ENCODE results near the gene FAIM2.

The FAIM2 gene

GRCh38 chr12:49899286-49899843, 4.3 kb downstream of the FAIM2 start:
- TF ChIP-seq Cebpa-rat (IDR thresholded peaks at IDR 0.05), result no peak
- Histone ChIP-seq H4K20me1 (peaks cover 0 to 5% (median 0%) of the 10 kb centered on the region in 11 experiments; a peak in 2 of 22 replicates), H3K4me2 (no peak overlapping the region), H3K36me3 (no peaks in the 10 kb centered on the region), H3K9ac (no peak overlapping the region), H3K4me1 (peaks cover 18 to 66% (median 51%) of the 10 kb centered on the region in 10 experiments), H3K27ac (no peak overlapping the region), H3K27me3 (peaks cover 0 to under 1% (median 0%) of the 10 kb centered on the region in 11 experiments; a peak in 1 of 22 replicates), H3K9me3 (replicated peaks in 1 of 11) (no peaks in the 10 kb centered on the region), H3K4me3 (no peak overlapping the region)

DNA sequence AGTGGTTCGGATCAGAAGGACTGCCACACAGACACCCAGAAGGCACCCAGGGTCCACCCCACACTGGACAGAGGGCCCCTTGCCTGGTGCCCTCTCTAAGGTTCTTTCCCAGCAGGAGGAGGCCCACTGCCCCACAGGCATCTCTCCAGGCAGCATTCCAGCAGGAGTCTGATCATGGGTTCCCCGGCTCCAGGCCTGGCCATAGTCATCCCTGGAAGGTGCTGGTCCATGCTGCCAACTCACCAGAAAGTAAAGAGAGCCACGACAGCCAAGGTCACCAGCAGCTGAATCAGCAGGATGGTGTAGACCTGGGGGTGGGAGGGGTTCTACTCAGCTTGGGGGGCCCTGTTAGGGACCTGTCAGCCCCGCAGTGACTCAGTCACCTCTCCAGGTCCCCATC, 6.4 kb downstream of the FAIM2 start:
- Histone ChIP-seq H3K4me2 (peak overlapping the region in 7 of 11 experiments; percentile 6 to 47 (median 36); a peak in 9 of 22 replicates), H3K4me1 (peaks cover 10 to 56% (median 41%) of the 10 kb centered on the region in 10 experiments; a peak in 19 of 20 replicates), H3K9me3 (replicated peaks in 1 of 11) (no peaks in the 10 kb centered on the region), H4K20me1 (no peaks in the 10 kb centered on the region), H3K27me3 (no peaks in the 10 kb centered on the region), H3K36me3 (no peaks in the 10 kb centered on the region), H3K27ac (no peak overlapping the region), H3K9ac (no peak overlapping the region), H3K4me3 (no peak overlapping the region)
- no peak for TF ChIP-seq Cebpa-rat (IDR thresholded peaks at IDR 0.05)

DNA sequence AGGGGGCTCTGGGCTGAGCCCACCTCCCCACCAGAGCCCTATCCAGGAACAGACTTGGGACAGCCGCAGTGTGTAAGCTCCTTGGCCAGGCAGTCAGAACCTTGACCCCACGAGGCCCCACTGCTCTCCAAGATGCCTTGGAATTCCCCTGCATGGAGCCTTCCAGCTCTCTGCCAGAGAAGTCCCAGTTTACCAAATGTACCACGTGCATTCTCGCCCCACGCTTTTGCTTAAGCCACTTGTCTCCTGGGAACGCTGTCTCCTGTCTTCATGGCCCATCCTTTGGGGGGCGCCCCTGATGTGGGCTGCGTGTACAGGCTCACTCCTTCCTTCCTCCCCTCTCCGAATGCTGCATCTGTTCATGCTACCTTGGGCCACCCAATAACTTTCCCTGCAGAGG, 7.9 kb downstream of the FAIM2 start:
- Histone ChIP-seq H3K27ac (no peak overlapping the region), H3K9ac (peak overlapping the region in 2 of 11 experiments; percentile 18; a peak in 2 of 22 replicates), H3K4me2 (peak overlapping the region in 6 of 11 experiments; percentile 45 to 56 (median 52); a peak in 14 of 22 replicates), H3K4me1 (peaks cover 10 to 40% (median 31%) of the 10 kb centered on the region in 10 experiments; a peak in 19 of 20 replicates), H4K20me1 (no peaks in the 10 kb centered on the region), H3K36me3 (no peaks in the 10 kb centered on the region), H3K9me3 (replicated peaks in 1 of 11) (no peaks in the 10 kb centered on the region), H3K4me3 (no peak overlapping the region), H3K27me3 (no peaks in the 10 kb centered on the region)
- TF ChIP-seq Cebpa-rat (IDR thresholded peaks at IDR 0.05), result no peak

DNA sequence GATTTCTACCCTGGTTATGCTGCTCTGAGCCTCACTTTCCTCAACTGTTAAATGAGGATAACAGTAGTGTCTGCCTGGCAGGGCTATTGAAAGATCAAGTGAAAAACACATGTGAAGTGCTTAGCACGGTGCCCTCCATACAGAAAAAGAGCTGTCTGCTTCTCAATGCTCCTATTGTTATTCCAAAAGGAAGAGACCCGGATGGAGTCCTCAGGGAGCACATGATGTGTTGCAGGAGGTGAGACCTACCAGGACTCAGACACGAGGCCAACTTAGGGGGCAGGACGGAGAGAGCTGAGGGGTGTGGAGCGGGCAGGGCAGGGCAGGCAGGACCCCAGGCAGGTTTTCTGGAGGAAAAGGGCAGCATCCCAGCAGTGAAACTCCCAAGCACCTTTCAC, 8.9 kb downstream of the FAIM2 start:
- Histone ChIP-seq H3K9ac (no peak overlapping the region), H3K36me3 (no peaks in the 10 kb centered on the region), H3K9me3 (replicated peaks in 1 of 11) (no peaks in the 10 kb centered on the region), H4K20me1 (no peaks in the 10 kb centered on the region), H3K4me3 (no peak overlapping the region), H3K27ac (peak overlapping the region in 1 of 11 experiments; percentile 26; a peak in 1 of 22 replicates), H3K27me3 (no peaks in the 10 kb centered on the region), H3K4me2 (peak overlapping the region in 6 of 11 experiments; percentile 7 to 49 (median 33); a peak in 10 of 22 replicates), H3K4me1 (peaks cover 10 to 36% (median 30%) of the 10 kb centered on the region in 10 experiments; a peak in 19 of 20 replicates)
- no peak for TF ChIP-seq Cebpa-rat (IDR thresholded peaks at IDR 0.05)

GRCh38 chr12:49893753-49894750, 9.6 kb downstream of the FAIM2 start:
- peaks cover 10 to 36% (median 30%) of the 10 kb centered on the region in 10 experiments; a peak in 19 of 20 replicates for H3K4me1 ChIP-seq
- no peaks in the 10 kb centered on the region for H4K20me1 ChIP-seq
- no peaks in the 10 kb centered on the region for H3K36me3 ChIP-seq
- no peak overlapping the region for H3K9ac ChIP-seq
- H3K4me2 ChIP-seq, result peak overlapping the region in 7 of 11 experiments; percentile 7 to 49 (median 34); a peak in 12 of 22 replicates
- no peaks in the 10 kb centered on the region for H3K9me3 ChIP-seq (replicated peaks in 1 of 11)
- H3K27me3 ChIP-seq, result no peaks in the 10 kb centered on the region
- no peak for TF ChIP-seq Cebpa-rat (IDR thresholded peaks at IDR 0.05)
- peak overlapping the region in 1 of 11 experiments; percentile 26; a peak in 2 of 22 replicates for H3K27ac ChIP-seq
- H3K4me3 ChIP-seq, result no peak overlapping the region

DNA sequence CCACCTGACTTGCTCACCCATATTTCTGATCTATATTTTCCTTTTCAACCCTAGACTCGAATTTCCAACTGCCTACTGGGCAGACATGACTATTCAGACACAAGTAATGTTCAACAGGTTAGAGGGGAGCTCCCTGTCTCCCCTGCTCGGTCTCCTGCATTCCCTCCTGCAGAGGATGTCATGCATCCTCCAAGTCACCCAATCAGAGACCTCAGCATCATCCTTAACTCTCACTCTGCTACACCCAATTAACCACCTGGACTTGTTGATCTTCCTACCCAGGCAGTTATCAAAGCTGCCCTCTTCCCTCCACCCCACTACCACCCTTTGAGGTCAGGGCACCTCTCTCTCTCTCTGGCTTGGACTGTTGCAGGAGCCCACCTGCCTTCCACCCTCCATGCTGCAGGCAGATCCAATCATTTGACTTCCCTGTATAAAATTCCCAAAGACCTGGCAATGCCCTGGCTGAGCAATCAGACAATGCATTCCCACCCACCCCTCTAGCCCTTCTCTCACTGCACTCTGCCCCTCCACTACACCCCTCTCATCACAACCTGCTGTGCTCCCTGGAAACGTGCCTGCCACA, 10.9 kb downstream of the FAIM2 start:
- no peak overlapping the region for H3K4me3 ChIP-seq
- no peak overlapping the region for H3K9ac ChIP-seq
- H3K36me3 ChIP-seq, result no peaks in the 10 kb centered on the region
- TF ChIP-seq Cebpa-rat (IDR thresholded peaks at IDR 0.05), result no peak
- peaks cover 10 to 36% (median 31%) of the 10 kb centered on the region in 10 experiments; a peak in 19 of 20 replicates for H3K4me1 ChIP-seq
- H4K20me1 ChIP-seq, result no peaks in the 10 kb centered on the region
- H3K27ac ChIP-seq, result no peak overlapping the region
- no peaks in the 10 kb centered on the region for H3K9me3 ChIP-seq (replicated peaks in 1 of 11)
- no peak overlapping the region for H3K4me2 ChIP-seq
- no peaks in the 10 kb centered on the region for H3K27me3 ChIP-seq

DNA sequence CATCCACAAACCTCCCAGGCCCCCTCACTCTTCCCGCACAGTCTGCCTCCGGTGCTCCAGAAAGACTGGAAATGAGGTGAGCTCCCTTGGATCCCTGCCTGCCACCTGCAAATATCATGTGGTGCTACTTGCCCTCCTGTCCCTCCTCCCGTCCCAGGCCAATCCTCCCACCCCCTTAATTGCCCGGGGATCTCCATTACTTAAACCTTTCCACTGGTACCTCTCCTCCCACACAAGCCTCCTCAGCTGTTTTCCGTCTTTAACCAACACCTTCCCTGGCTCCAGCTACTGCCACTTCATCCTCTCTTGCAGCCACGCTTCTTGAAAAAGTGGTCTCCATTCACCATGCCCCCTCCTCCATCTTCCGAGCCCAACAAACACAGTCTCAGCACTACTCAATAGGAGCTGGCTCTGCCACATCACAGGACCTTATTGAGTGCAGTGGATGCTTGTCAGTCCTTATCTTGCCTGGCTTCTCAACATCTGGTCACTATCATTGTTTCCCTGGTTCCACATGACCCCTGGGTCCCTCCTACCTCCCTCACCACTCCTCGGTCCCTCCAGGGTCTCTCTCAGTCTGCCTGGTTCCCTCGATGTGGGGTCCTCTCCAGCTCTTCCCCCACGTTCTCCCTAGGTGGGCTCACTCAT, 11.5 kb downstream of the FAIM2 start:
- no peak for TF ChIP-seq Cebpa-rat (IDR thresholded peaks at IDR 0.05)
- no peak overlapping the region for H3K9ac ChIP-seq
- H3K4me2 ChIP-seq, result no peak overlapping the region
- H3K27me3 ChIP-seq, result no peaks in the 10 kb centered on the region
- H3K27ac ChIP-seq, result no peak overlapping the region
- no peaks in the 10 kb centered on the region for H3K36me3 ChIP-seq
- H3K4me3 ChIP-seq, result no peak overlapping the region
- no peaks in the 10 kb centered on the region for H3K9me3 ChIP-seq (replicated peaks in 1 of 11)
- no peaks in the 10 kb centered on the region for H4K20me1 ChIP-seq
- peaks cover 10 to 34% (median 30%) of the 10 kb centered on the region in 10 experiments; a peak in 19 of 20 replicates for H3K4me1 ChIP-seq

GRCh38 chr12:49891476-49891875, 12.2 kb downstream of the FAIM2 start:
- TF ChIP-seq Cebpa-rat (IDR thresholded peaks at IDR 0.05), result no peak
- Histone ChIP-seq H3K4me1 (peaks cover 10 to 27% (median 23%) of the 10 kb centered on the region in 10 experiments; a peak in 19 of 20 replicates), H3K27me3 (no peaks in the 10 kb centered on the region), H3K9ac (no peak overlapping the region), H3K4me2 (no peak overlapping the region), H3K4me3 (no peak overlapping the region), H3K36me3 (no peaks in the 10 kb centered on the region), H3K9me3 (replicated peaks in 1 of 11) (no peaks in the 10 kb centered on the region), H3K27ac (no peak overlapping the region), H4K20me1 (no peaks in the 10 kb centered on the region)

Measured in BLaER1 treated with 17β-estradiol and CSF1 and Interleukin-3, amounts not matched to agents 10 nM and 100 nM (cell line).